K562 (cell line): ENCODE data around the gene PFKL.

Source experiments
- CBFA2T2 ChIP-seq: fragments of 450-650 bp; conservative IDR thresholded peaks from 2 replicates; pipeline ENCODE4 v1.6.1; 2017; ENCODE audit warnings: mild to moderate bottlenecking
- CHD2 ChIP-seq: IDR thresholded peaks from 2 replicates; pipeline ENCODE4 v1.6.1; 2011; ENCODE audit warnings: low read depth, low read length
- EGR1 ChIP-seq: fragments of 450-650 bp; conservative IDR thresholded peaks from 2 replicates; pipeline ENCODE4 v1.6.1; 2017; ENCODE audit warnings: mild to moderate bottlenecking
- GTF2A2 ChIP-seq: IDR thresholded peaks from 2 replicates; pipeline ENCODE4 v1.6.1; 2016; ENCODE audit warnings: mild to moderate bottlenecking, missing genetic modification characterization, missing compliant biosample characterization
- POLR2A ChIP-seq: fragments of 450-650 bp; conservative IDR thresholded peaks from 2 replicates; pipeline ENCODE4 v1.6.1; 2016
- POLR2AphosphoS5 ChIP-seq: IDR thresholded peaks from 2 replicates; pipeline ENCODE4 v1.6.1; 2011; ENCODE audit warnings: mild to moderate bottlenecking, low read depth, low read length, moderate library complexity; ENCODE audit not compliant: control insufficient read depth, insufficient read depth
- ZNF644 ChIP-seq: fragments of 200-800 bp; sonication (Bioruptor generic); IDR thresholded peaks from 2 replicates; pipeline ENCODE4 v1.6.1; 2016; ENCODE audit warnings: low read depth, missing genetic modification characterization, missing compliant biosample characterization
- TF ChIP-seq, protein P1 (sequence below): sonication (generic); formaldehyde crosslinking; IDR thresholded peaks from 2 replicates; pipeline ENCODE4 v1.8.0; 2022; ENCODE audit warnings: missing genetic modification reagents, mild to moderate bottlenecking, moderate library complexity, borderline replicate concordance

DNA sequence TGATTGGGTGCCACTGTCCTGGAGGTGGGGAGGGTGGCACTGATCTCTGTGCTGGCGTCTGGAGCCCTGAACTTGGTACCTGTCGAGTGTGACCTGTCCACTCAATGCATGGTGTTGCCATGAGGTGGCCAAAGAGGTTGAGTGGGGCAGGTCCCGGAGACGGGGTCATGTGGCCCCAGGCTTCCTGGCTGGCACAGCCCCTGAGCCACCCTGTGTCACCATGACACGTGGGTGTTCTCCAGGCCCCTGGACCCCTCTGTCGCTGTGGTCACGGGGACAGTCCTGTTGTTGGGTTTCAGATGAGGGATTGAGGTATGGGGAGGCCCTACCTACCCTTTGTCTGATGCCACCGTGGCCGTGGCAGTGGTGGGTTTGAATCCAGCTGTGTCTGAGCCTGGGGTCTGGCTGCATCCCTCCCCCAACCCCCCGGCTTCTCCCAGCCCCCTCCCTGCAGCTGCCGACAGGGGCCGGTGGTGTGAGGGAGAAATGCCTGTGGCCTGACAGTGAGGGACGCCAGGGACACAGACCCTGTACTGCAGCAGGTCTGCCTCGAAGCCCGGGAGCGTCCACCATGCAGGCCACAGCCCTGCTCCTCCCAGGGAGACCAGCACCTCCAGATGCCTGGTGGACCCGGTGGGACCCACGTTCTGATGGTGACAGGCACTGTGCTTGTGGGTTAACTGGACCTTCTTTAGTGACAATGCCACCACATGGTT lies 65.6 kb downstream of the PFKL start:
- no peak for TF ChIP-seq GTF2A2 (tag)
- no peak for TF ChIP-seq EGR1
- no peak for TF ChIP-seq POLR2AphosphoS5
- TF ChIP-seq, protein P1, sequence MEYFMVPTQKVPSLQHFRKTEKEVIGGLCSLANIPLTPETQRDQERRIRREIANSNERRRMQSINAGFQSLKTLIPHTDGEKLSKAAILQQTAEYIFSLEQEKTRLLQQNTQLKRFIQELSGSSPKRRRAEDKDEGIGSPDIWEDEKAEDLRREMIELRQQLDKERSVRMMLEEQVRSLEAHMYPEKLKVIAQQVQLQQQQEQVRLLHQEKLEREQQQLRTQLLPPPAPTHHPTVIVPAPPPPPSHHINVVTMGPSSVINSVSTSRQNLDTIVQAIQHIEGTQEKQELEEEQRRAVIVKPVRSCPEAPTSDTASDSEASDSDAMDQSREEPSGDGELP (CRISPR knock-in tag) = no peak
- no peak for TF ChIP-seq ZNF644 (tag)
- no peak for TF ChIP-seq POLR2A
- no peak for TF ChIP-seq CHD2
- no peak for TF ChIP-seq CBFA2T2
